HG02840 (cell line): ENCODE measurements around the gene HTR6.

Experiments used
- ATAC-seq: cut with Tn5 transposase; IDR thresholded peaks from one replicate; pipeline ENCODE4 v1.9.1; 2021; ENCODE audit warnings: mild to moderate bottlenecking, moderate library complexity, moderate number of reproducible peaks; ENCODE audit not compliant: unreplicated experiment, low FRiP score

HTR6 gene

DNA sequence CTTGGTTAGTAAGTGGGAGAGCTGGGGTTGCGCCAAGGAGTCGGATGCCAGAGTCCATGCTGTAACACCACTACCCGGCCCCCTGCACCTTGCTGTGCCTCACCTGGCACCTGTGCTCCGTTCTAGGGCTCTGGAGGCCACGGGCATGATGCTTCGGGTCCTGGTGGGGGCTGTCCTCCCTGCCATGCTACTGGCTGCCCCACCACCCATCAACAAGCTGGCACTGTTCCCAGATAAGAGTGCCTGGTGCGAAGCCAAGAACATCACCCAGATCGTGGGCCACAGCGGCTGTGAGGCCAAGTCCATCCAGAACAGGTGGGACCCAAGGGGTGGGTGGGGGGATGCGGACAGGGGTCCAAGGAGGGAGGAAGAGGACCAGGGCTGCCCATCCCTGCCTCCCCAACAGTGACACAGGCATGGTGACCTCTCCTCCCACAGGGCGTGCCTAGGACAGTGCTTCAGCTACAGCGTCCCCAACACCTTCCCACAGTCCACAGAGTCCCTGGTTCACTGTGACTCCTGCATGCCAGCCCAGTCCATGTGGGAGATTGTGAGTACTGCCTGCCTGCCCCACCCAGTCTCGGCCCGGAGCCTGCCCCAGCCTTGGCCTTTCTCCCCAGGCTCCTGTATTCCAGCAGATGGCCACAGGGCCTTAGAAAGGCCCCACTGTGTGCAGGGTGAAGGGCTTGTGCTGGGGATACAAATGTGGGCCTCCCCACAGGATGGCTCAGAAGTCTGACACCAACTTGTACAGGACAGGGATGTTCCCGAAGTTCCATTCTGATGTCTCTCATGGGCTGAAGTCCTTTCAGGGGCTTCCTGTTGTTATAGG is 9.6 kb upstream of the HTR6 start:
- ATAC-seq = no peak

- ATAC-seq = no peak
Measured at GRCh38 chr1:19655718-19656080, 9.0 kb upstream of the HTR6 start.

- ATAC-seq = no peak
Measured at GRCh38 chr1:19656134-19656779, 8.4 kb upstream of the HTR6 start.

- no peak for ATAC-seq
Measured at GRCh38 chr1:19656780-19657466, 7.8 kb upstream of the HTR6 start.

- no peak for ATAC-seq
Measured at GRCh38 chr1:19657511-19657910, 7.2 kb upstream of the HTR6 start.

DNA sequence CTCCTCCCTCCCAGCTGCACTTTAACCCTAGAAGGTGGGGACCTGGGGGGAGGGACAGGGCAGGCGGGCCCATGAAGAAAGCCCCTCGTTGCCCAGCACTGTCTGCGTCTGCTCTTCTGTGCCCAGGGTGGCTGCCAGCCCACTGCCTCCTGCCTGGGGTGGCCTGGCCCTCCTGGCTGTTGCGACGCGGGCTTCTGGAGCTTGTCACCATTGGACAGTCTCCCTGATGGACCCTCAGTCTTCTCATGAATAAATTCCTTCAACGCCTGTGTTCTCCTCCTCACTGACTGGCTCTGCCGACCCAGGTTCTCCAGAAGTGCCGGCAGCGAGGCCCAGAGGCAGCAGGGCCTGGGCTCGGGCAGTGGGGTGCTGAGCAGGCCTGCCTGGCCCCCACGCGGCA is 6.5 kb upstream of the HTR6 start:
- ATAC-seq = no peak

DNA sequence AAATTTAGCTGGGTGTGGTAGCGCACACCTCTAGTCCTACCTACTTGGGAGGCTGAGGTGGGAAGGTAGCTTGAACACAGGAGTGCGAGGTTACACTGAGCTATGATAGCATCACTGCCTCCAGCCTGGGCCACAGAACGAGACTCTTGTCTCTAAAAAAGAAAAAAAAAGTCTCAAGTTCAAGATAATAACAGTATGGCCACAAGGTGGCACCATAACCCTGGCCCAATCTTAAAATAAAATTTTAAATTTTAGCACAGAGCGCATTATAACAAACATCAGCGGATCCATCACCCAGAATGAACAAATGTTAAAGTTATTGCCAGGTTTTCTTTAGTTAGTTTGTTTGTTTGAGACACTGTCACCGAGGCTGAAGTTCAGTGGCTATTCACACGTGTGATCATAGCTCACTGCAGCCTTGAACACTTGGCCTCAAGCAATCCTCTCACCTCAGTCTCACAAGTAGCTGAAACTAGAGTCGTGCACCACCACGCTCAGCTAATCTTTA is 2.9 kb upstream of the HTR6 start:
- no peak for ATAC-seq

- ATAC-seq = no peak
Measured at GRCh38 chr1:19662313-19662712, 2.4 kb upstream of the HTR6 start.

DNA sequence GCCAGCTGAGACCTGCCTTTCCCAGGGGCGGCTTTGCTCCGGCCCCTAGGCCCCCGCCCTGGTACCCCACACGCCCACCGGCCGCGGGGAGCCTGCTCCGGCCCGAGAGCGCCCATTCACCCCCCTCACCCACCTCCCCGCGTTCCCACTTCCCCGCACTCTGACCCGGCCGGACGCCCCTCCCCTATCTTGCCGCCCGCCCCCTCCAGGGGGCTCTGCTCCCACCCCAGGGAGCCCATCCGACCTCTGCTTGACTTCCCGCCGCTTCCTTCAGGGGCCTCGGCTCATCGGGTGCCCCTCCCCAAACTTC is 466 bp downstream of the HTR6 start:
- ATAC-seq = no peak

GRCh38 chr1:19665496-19666465 is 1.1 kb downstream of the HTR6 start:
- ATAC-seq = no peak

GRCh38 chr1:19668888-19669287 is 4.2 kb downstream of the HTR6 start:
- ATAC-seq = no peak

GRCh38 chr1:19670787-19671186 is 6.1 kb downstream of the HTR6 start:
- no peak for ATAC-seq

DNA sequence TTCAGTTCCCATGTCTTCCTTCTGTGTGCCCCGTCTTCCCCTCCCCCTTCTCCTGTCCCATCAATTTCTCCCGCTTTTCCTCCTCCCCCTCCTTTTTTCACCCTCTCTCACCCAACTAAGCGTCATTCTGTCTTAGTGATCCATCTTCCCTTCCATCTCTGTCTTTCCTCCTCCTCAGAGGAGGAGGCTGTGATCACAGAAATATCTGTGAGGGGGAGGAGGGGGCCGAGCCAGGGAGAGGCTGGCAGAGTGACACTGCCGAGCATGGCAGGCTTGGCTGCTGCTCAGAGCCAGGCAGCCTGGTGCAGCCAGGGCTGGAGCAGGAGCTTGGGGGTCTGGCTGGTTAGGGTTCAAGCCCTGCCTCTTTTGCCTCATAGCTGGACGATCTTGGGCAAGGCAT is 7.6 kb downstream of the HTR6 start:
- ATAC-seq = no peak

DNA sequence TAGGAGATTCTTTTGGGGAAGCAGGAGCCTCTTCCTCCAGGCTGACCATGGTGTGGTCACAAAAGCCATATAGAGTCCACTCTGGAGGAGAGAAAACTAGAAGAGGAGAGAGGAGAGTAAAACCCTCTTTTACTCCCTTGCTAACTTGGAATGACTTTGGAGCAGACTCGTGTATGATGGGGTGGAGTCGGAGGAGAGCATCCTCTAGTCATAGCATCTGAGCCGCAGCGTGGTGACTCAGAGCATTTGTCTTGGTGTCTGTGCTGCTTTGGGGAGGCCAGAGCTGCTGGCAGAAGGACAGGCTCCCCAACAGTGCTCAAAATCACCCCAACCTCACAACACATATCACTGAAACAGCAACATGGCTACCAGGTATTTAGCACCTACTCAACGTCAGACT is 11.1 kb downstream of the HTR6 start:
- no peak for ATAC-seq

DNA sequence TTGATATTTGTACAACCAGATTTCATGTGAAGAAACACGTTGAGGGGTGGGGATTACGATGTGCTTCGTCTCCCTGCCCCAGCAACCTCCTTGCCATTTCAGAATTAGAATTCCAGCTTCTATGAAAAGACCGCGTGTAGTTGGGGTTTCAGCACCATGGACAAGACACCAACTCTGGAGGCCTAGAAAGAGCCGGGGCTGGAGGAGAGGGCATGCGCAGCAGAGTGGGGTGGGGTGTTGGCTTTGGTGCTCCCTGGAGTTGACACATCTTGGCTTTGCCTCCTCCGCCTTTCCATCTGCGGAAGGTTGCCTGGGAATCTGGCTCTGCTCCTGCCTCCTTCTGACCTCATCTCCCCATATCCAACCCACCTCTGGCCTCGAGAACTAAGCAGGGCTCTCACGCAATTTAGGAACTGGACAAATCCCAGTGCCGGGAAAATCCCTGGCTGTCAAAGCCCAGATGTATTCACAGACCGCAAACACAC is 11.8 kb downstream of the HTR6 start:
- no peak for ATAC-seq

DNA sequence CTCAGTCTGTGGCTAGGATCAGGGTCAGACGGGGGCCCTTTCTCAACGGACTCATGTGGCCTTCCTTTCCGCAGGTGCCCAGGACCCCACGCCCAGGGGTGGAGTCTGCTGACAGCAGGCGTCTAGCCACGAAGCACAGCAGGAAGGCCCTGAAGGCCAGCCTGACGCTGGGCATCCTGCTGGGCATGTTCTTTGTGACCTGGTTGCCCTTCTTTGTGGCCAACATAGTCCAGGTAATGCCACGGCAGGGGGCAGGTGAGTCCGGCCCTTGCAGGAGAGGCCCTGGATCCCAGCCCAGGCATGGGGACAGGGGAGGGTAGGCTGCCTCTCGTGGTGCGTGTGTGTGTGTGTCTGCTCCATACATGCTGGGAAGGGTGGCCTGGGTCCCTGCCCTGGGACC is 13.8 kb downstream of the HTR6 start:
- no peak for ATAC-seq

- no peak for ATAC-seq
Measured at GRCh38 chr1:19678931-19679453, 14.3 kb downstream of the HTR6 start.

GRCh38 chr1:19679691-19680090 is 15.0 kb downstream of the HTR6 start:
- ATAC-seq = no peak

DNA sequence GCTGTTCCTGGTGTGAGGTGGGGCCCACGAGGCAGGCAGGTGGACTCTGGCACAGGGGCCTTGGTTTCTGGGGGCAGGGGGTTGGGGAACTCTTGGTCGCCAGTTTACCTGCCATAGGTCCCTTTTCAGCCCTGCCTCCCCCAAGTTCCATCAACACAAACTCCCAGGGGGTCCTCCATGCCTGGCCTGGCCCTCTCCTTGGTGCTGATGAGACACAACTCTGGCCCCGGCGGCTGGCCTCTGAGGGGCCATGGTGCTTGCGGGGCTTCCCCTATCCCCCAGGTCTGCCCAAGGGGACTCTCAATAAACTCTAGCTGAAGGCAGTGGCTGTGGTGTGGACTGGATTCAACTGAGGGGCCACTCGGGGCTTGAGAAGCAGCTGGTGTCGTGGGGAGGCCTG is 16.0 kb downstream of the HTR6 start:
- ATAC-seq = no peak

GRCh38 chr1:19682257-19682656 is 17.6 kb downstream of the HTR6 start:
- ATAC-seq = no peak
